ENCODE results near the gene SDK2. TPM values are rescaled to one million over a fixed set of nuclear protein-coding genes. Genes with fewer than 3 reads are reported as not detected.

Gene SDK2
- total and polyA plus RNA-seq, 2 of the 8 experiments (the other 6 are each of a cell fraction or from before 2014, with no cell fraction given) = 3.9 to 4.1 TPM

DNA sequence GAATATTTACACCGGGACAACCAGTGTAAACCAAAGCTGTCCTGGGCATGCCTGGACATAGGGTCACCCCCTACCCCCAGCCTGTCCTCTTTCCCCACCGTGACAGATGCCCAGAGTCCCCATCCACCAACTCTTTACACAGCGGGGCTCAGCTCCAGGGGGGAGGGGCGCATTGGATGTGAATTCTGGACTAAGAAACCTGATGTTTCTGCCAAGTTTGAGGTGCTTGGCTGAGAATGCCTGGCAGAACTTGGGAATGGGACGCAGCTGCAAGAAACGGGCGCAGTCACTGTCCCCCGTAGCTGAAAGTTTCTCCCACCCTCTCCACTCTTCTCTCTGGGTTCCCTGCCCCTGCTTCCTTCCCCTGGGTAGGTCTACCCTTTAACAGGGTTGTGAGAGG, 264.4 kb downstream of the SDK2 start:
- H3K9me3 ChIP-seq (ENCODE audit: insufficient read depth in 2 of 2, low read depth in 1 of 2, low read length in 1 of 2) = no peaks in the 10 kb centered on the region
- H3K9ac ChIP-seq (replicated peaks in 1 of 4; ENCODE audit: extremely low read depth in 1 of 4, low read depth in 3 of 4, low read length in 3 of 4) = no peak overlapping the region
- no peak overlapping the region for H2BK20ac ChIP-seq (ENCODE audit: low read length)
- H3K79me2 ChIP-seq (ENCODE audit: control insufficient read depth in 1 of 2, insufficient read depth in 2 of 2, low read length in 2 of 2) = no peaks in the 10 kb centered on the region
- no peak overlapping the region for H3K23ac ChIP-seq (ENCODE audit: insufficient read length)
- no peak for DNase-seq (ENCODE audit: low read depth in 1 of 2, low spot score in 2 of 2)
- H2AFZ ChIP-seq (ENCODE audit: low read length) = no peak overlapping the region
- no peaks in the 10 kb centered on the region for H3K23me2 ChIP-seq (ENCODE audit: low read depth, low read length)
- H3K56ac ChIP-seq (replicated peaks; ENCODE audit: insufficient read length, low read depth, low read length) = no peak overlapping the region
- no peak overlapping the region for H3K4ac ChIP-seq (replicated peaks; ENCODE audit: insufficient read length, low read depth, low read length)
- no peak overlapping the region for H2BK12ac ChIP-seq (ENCODE audit: low read depth, low read length)
- no peak overlapping the region for H3K4me3 ChIP-seq (ENCODE audit: extremely low read depth in 1 of 4, insufficient read depth in 2 of 4, low read depth in 3 of 4, low read length in 4 of 4)
- H2BK15ac ChIP-seq (ENCODE audit: low read length) = no peak overlapping the region
- no peak overlapping the region for H3K14ac ChIP-seq (ENCODE audit: insufficient read length)
- H3K27ac ChIP-seq (ENCODE audit: low read depth, low read length) = no peak overlapping the region
- H3K4me2 ChIP-seq (ENCODE audit: insufficient read depth in 1 of 2, low read depth in 2 of 2, low read length in 2 of 2) = no peak overlapping the region
- POLR2A ChIA-PET (ENCODE audit: partially characterized antibody) = interaction anchor here (1.0 kb wide), 1 partner anchor 118 kb away, joined by 4 read pairs; the partner anchor contains the start of gene CPSF4L
- no peak overlapping the region for H4K8ac ChIP-seq (ENCODE audit: extremely low read depth, insufficient read depth, low read length)
- CTCF ChIA-PET (ENCODE audit: partially characterized antibody) = interaction anchor here (0.6 to 4.2 kb wide), 4 partner anchors 10 to 160 kb away, joined by 3 to 28 read pairs (median 3); no protein-coding TSS in a partner anchor
- no peak overlapping the region for H3K18ac ChIP-seq (ENCODE audit: extremely low read depth, low read length)
- H3K36me3 ChIP-seq (ENCODE audit: control insufficient read depth in 2 of 4, insufficient read depth in 4 of 4, low read length in 3 of 4) = peaks cover 0 to 6% (median 0%) of the 10 kb centered on the region in 4 experiments; a peak in 3 of 8 replicates
- H4K5ac ChIP-seq (ENCODE audit: insufficient read length, low read depth, low read length) = no peak overlapping the region
- H4K20me1 ChIP-seq (replicated peaks in 1 of 2; ENCODE audit: control insufficient read depth in 1 of 2, insufficient read depth in 2 of 2, low read length in 2 of 2) = no peaks in the 10 kb centered on the region
- no peaks in the 10 kb centered on the region; a peak in 2 of 7 replicates for H3K4me1 ChIP-seq (replicated peaks in 1 of 4; ENCODE audit: control insufficient read depth in 3 of 4, insufficient read depth in 4 of 4, low read length in 3 of 4)
- WGBS, 2 experiments (ENCODE audit: extremely low coverage in 1 of 2, insufficient coverage in 1 of 2, insufficient read length in 1 of 2, insufficient replicate concordance in 2 of 2, low coverage in 1 of 2, low lambda C conversion rate in 2 of 2, missing lambda C conversion rate in 1 of 2) = 87% methylated on average over 8 of the region's 8 CpGs; no CpG with 5 or more reads in 1 of the 2 experiments
- no peak overlapping the region for H2BK120ac ChIP-seq (replicated peaks; ENCODE audit: low read depth, low read length)
- H3K27me3 ChIP-seq (replicated peaks in 1 of 4; ENCODE audit: control insufficient read depth in 3 of 4, extremely low read depth in 1 of 4, insufficient read depth in 3 of 4, low read length in 3 of 4) = no peaks in the 10 kb centered on the region
- H2BK5ac ChIP-seq (ENCODE audit: low read depth, low read length) = no peak overlapping the region
- no peak overlapping the region for H2AK5ac ChIP-seq (ENCODE audit: low read depth, low read length)
- no peak for FAIRE-seq
- no peak overlapping the region for H4K91ac ChIP-seq (replicated peaks; ENCODE audit: insufficient read length, low read length)
- no peaks in the 10 kb centered on the region for H3K79me1 ChIP-seq (ENCODE audit: low read depth, low read length)
- TF ChIP-seq SIX5 (IDR thresholded peaks at IDR 0.05; ENCODE audit: low read depth, low read length) (no peak), CTBP2 (IDR thresholded peaks at IDR 0.05; ENCODE audit: borderline replicate concordance, insufficient read depth, insufficient read length, low read length) (no peak), RAD21 (IDR thresholded peaks at IDR 0.05 in 1 of 2, conservative IDR thresholded peaks at IDR 0.05 in 1 of 2; ENCODE audit: low read depth in 2 of 2, low read length in 2 of 2) (no peak), ATF3 (IDR thresholded peaks at IDR 0.05; ENCODE audit: insufficient read depth, low read depth, low read length) (no peak), SP4 (IDR thresholded peaks at IDR 0.05; ENCODE audit: low read length) (no peak), POLR2A (IDR thresholded peaks at IDR 0.05; ENCODE audit: control extremely low read depth in 1 of 2, low read depth in 2 of 2, low read length in 2 of 2) (no peak), KDM4A (IDR thresholded peaks at IDR 0.05; ENCODE audit: low read depth, low read length, severe bottlenecking) (no peak), POLR2AphosphoS5 (IDR thresholded peaks at IDR 0.05; ENCODE audit: low read depth, low read length) (no peak), YY1 (IDR thresholded peaks at IDR 0.05; ENCODE audit: low read depth, low read length) (no peak), EP300 (IDR thresholded peaks at IDR 0.05; ENCODE audit: borderline replicate concordance in 1 of 2, low read depth in 2 of 2, low read length in 2 of 2) (no peak), EGR1 (IDR thresholded peaks at IDR 0.05; ENCODE audit: borderline replicate concordance, low read depth, low read length) (no peak), NRF1 (IDR thresholded peaks at IDR 0.05; ENCODE audit: low read depth, low read length) (no peak), CHD2 (IDR thresholded peaks at IDR 0.05; ENCODE audit: low read length) (no peak), SUZ12 (IDR thresholded peaks at IDR 0.05; ENCODE audit: low read length) (no peak)
